Psoas muscle (tissue), 8 donors: ENCODE measurements around the gene COL9A3. TPM values are rescaled to one million over a fixed set of nuclear protein-coding genes. Genes with fewer than 3 reads are reported as not detected.

ENCODE experiments used
- ATAC-seq, 4 donors: fragments of 200-7000 bp; cut with Tn5 transposase; one replicate each; pipeline ENCODE4 v1.9.1; 2020; ENCODE audit warnings: moderate library complexity in 3 of 4, mild to moderate bottlenecking in 2 of 4
- DNase-seq, 2 donors: peaks; one replicate each; pipeline ENCODE4 v3.0.0-alpha.2; 2020
- H3K27ac ChIP-seq: fragments of 200-600 bp; one replicate; pipeline ENCODE4 v1.8.0; 2022
- H3K27me3 ChIP-seq, 3 donors: fragments of 200-600 bp in 1 of 3; one replicate each; pipeline versions ENCODE4 v1.6.1 to v1.8.0; 2013 to 2022; ENCODE audit warnings: low read length in 2 of 3, mild to moderate bottlenecking in 2 of 3, moderate library complexity in 1 of 3; ENCODE audit not compliant: insufficient read depth in 3 of 3
- H3K36me3 ChIP-seq, 2 donors: fragments of 200-600 bp in 1 of 2; one replicate each; pipeline versions ENCODE4 v1.6.1 to v1.8.0; 2013 to 2022; ENCODE audit warnings: low read depth in 1 of 2, mild to moderate bottlenecking in 1 of 2, moderate library complexity in 1 of 2; ENCODE audit not compliant: insufficient read depth in 1 of 2
- H3K4me1 ChIP-seq: fragments of 200-600 bp; one replicate; pipeline ENCODE4 v1.8.0; 2022
- H3K4me3 ChIP-seq: fragments of 200-600 bp; one replicate; pipeline ENCODE4 v1.8.0; 2022; ENCODE audit warnings: mild to moderate bottlenecking
- H3K9me3 ChIP-seq: fragments of 200-600 bp; one replicate; pipeline ENCODE4 v1.8.0; 2022
- CTCF ChIP-seq: fragments of 200-600 bp; IDR thresholded peaks from one replicate; pipeline ENCODE4 v1.8.0; 2022; ENCODE audit warnings: antibody characterized with exemption
- WGBS, 3 donors: extraction: QIAGEN DNeasy Blood & Tissue Kit; methylation state at CpG; one replicate each; pipeline versions ENCODE4 v1.1.6 to v1.1.7; 2013; 5-methylcytosine and 5-hydroxymethylcytosine counted together
- intact Hi-C, 2 donors: fragments of 100-400 bp; cut with DNase I; formaldehyde crosslinking; loops; one replicate each; pipeline versions ENCODE4 v1.11.0 to v1.14.2; 2022
- polyA plus RNA-seq, 3 donors: library from polyadenylated mRNA; stranded (reverse); fragments of 200-250 nt; gene quantifications; one replicate each; pipeline ENCODE4 v1.2.3, GENCODE V29; 2013
- total RNA-seq, 4 donors: library from RNA; stranded (reverse); fragmentation: NEBNext Ultra II Directional in 2 of 4; extraction: Animal tissue kit (Norgen Biotek cat#: 25700) in 2 of 4; gene quantifications; one replicate each; pipeline versions ENCODE4 v1.2.1 to v1.2.4, GENCODE V29; 2021 to 2023
- donor health status: healthy with polysubstance abuse.
- donor health status: DM: no; HTN: no; CAD: no; lungs with moderate emphysema.
- donor health status: Bipolar disorder and iron deficiency.
- donor health status: healthy.
- donor health status: DM: yes; HTN: yes; CAD: no.
- donor health status: DM: no; HTN: no; CAD: no.
- donor health status: DM: no; HTN: no; CAD: no.
- donor health status: DM: yes; HTN: yes; CAD: no.

COL9A3 gene
- total and polyA plus RNA-seq, 7 donors, result 0.27 to 0.86 (median 0.59) TPM; not detected in 1

DNA sequence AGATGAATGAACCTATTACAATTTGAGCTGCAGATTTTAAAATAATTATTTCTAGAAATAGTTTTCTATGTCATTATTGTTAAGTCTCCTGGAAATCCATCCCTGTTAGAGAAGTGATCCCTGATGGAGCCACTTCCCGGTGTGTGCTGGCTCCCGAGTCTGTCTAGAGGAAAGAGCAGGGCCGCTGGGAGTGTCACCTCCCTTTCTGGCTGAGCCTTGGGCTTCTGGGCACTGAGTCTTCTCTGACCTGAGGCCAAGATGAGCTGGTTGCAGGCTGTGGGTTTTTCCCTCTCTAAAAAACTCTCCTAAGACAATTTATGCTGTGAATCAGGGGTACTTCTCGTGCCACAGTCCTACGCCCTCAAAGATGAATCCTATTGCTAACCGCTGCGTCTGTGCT lies 73.6 kb downstream of the COL9A3 start:
- no peak for ATAC-seq
- WGBS, 3 donors, result 73 to 90% (median 74%) methylated on average over 7 of the region's 7 CpGs
- Histone ChIP-seq H3K4me3 (no peak overlapping the region), H3K36me3 (peaks cover 27 to 97% of the 10 kb centered on the region in 2 donors), H3K27ac (no peak overlapping the region), H3K9me3 (no peaks in the 10 kb centered on the region), H3K27me3 (no peaks in the 10 kb centered on the region), H3K4me1 (no peaks in the 10 kb centered on the region)
- no peak for TF ChIP-seq CTCF
- DNase-seq, result no peak
- intact Hi-C loops, result no loop called here

Other genes with a start within 250 kb of the COL9A3 start
- 10 to 100 TPM in 1 of 4 donors, 1 to 10 TPM in 3; 5.3 to 12.8 (median 8.7) TPM for gene SLCO4A1, start 174.5 kb upstream of the COL9A3 start, total RNA-seq
- 10 to 100 TPM in 2 of 3 donors, 1 to 10 TPM in 1; 9.8 to 38.5 (median 17.5) TPM for gene SLCO4A1, start 174.5 kb upstream of the COL9A3 start, polyA plus RNA-seq
- under 1 TPM in 1 of 4 donors, not detected in 3; 0.08 TPM for gene NTSR1, start 108.2 kb upstream of the COL9A3 start, total RNA-seq
- under 1 TPM; 0.01 to 0.07 (median 0.04) TPM for gene NTSR1, start 108.2 kb upstream of the COL9A3 start, polyA plus RNA-seq
- 1 to 10 TPM; 5.1 to 7.2 (median 5.7) TPM for gene MRGBP, start 20.6 kb upstream of the COL9A3 start, total RNA-seq
- gene MRGBP, start 20.6 kb upstream of the COL9A3 start, polyA plus RNA-seq, result 10 to 100 TPM in 1 of 3 donors, 1 to 10 TPM in 2; 6.5 to 11.4 (median 7.8) TPM
- gene OGFR, start 12.2 kb upstream of the COL9A3 start, total RNA-seq, result 10 to 100 TPM; 17.3 to 20.9 (median 19.4) TPM
- 10 to 100 TPM; 11.6 to 21.6 (median 15.5) TPM for gene OGFR, start 12.2 kb upstream of the COL9A3 start, polyA plus RNA-seq
- gene TCFL5, start 44.8 kb downstream of the COL9A3 start, total RNA-seq, result 1 to 10 TPM; 3.6 to 5.2 (median 4.1) TPM
- gene TCFL5, start 44.8 kb downstream of the COL9A3 start, polyA plus RNA-seq, result 1 to 10 TPM; 2.3 to 4.3 (median 2.8) TPM
- 10 to 100 TPM; 23.0 to 32.4 (median 27.9) TPM for gene DIDO1, start 109.5 kb downstream of the COL9A3 start, total RNA-seq
- gene DIDO1, start 109.5 kb downstream of the COL9A3 start, polyA plus RNA-seq, result 10 to 100 TPM in 2 of 3 donors, 1 to 10 TPM in 1; 10.0 to 23.9 (median 12.7) TPM
- 10 to 100 TPM; 12.8 to 14.9 (median 14.3) TPM for gene GID8, start 121.1 kb downstream of the COL9A3 start, total RNA-seq
- 10 to 100 TPM in 2 of 3 donors, 1 to 10 TPM in 1; 7.3 to 15.9 (median 14.2) TPM for gene GID8, start 121.1 kb downstream of the COL9A3 start, polyA plus RNA-seq
- 1 to 10 TPM in 1 of 4 donors, under 1 TPM in 3; 0.32 to 1.0 (median 0.92) TPM for gene SLC17A9, start 135.7 kb downstream of the COL9A3 start, total RNA-seq
- gene SLC17A9, start 135.7 kb downstream of the COL9A3 start, polyA plus RNA-seq, result under 1 TPM; 0.59 to 0.88 (median 0.69) TPM
- gene BHLHE23, start 189.9 kb downstream of the COL9A3 start, total RNA-seq, result not detected
- not detected for gene BHLHE23, start 189.9 kb downstream of the COL9A3 start, polyA plus RNA-seq